Left ventricle myocardium inferior (tissue), 1 donor: ENCODE measurements around the gene SULF2. TPM values are rescaled to one million over a fixed set of nuclear protein-coding genes. Genes with fewer than 3 reads are reported as not detected.

Experiments used
- DNase-seq: peaks from one replicate; pipeline ENCODE4 v3.0.0-alpha.2; 2020
- H3K27ac ChIP-seq: fragments of 200-600 bp; replicated peaks from 2 replicates; pipeline ENCODE4 v1.8.0; 2021
- H3K27me3 ChIP-seq: fragments of 200-600 bp; 2 replicates; pipeline ENCODE4 v1.8.0; 2021; ENCODE audit warnings: low read depth
- H3K36me3 ChIP-seq: fragments of 200-600 bp; 2 replicates; pipeline ENCODE4 v1.8.0; 2021
- H3K4me1 ChIP-seq: fragments of 200-600 bp; 2 replicates; pipeline ENCODE4 v1.8.0; 2021
- H3K4me3 ChIP-seq: fragments of 200-600 bp; 2 replicates; pipeline ENCODE4 v1.8.0; 2021; ENCODE audit warnings: mild to moderate bottlenecking, moderate library complexity
- H3K9me3 ChIP-seq: fragments of 200-600 bp; replicated peaks from 2 replicates; pipeline ENCODE4 v1.8.0; 2021
- intact Hi-C: fragments of 100-400 bp; cut with micrococcal nuclease; formaldehyde crosslinking; loops from one replicate; pipeline ENCODE4 v1.11.0; 2022
- total RNA-seq: library from RNA; stranded (reverse); fragmentation: NEBNext Ultra II Directional; extraction: Animal tissue kit (Norgen Biotek cat#: 25700); gene quantifications from one replicate; pipeline ENCODE4 v1.2.1, GENCODE V29; 2021
- TF ChIP-seq, protein P1 (sequence below): fragments of 200-600 bp; IDR thresholded peaks from 2 replicates; pipeline ENCODE4 v1.8.0; 2021; ENCODE audit warnings: antibody characterized with exemption, mild to moderate bottlenecking, borderline replicate concordance
- donor health status: DM: no; HTN: yes; CAD: no; lungs with severe emphysema.

SULF2 gene
- total RNA-seq, 1 donor from 2014 or later, result 40.7 TPM

DNA sequence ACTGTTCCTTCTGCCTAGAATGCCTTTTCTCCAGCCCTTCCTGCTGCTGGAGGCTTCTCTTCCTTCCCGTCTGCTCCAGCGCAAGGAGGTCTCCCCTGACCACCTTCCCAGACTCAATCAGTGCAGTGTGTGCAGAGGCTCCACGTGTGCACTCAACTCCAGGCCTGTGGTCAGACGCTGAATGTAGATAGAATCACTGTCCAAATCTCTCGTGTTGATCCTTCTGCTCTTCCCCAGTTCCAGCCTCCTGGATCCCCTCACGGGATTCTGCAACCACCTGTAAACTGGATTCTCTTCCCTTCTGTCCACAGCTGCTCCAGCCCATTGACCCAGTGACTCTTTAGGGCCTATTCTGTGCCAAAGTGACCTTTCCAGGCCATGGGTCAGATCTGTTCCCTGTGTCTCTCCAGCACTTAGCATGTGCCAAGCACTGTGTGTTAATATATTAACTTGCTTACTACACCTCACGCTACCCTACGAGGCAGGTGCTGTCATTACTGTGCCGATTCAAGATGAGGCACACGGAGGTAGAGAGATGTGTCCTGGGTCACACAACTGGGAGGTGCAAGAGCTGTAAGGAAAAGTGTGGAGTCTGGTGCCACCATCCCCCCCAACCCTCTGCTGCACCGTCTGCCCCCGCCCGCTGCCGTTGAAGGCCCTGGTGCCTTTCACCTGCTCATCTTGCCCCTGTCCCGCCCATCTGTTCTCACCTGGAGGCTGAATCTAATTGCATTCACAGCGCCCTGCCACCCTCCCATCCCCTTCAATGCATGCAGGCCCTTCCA is 112.2 kb downstream of the SULF2 start:
- no peak for DNase-seq
- intact Hi-C loops, result no loop called here
- Histone ChIP-seq H3K36me3 (peaks cover 23% of the 10 kb centered on the region), H3K27me3 (no peaks in the 10 kb centered on the region), H3K27ac (no peak overlapping the region), H3K9me3 (no peaks in the 10 kb centered on the region), H3K4me1 (no peaks in the 10 kb centered on the region), H3K4me3 (no peak overlapping the region)
- TF ChIP-seq, protein P1, sequence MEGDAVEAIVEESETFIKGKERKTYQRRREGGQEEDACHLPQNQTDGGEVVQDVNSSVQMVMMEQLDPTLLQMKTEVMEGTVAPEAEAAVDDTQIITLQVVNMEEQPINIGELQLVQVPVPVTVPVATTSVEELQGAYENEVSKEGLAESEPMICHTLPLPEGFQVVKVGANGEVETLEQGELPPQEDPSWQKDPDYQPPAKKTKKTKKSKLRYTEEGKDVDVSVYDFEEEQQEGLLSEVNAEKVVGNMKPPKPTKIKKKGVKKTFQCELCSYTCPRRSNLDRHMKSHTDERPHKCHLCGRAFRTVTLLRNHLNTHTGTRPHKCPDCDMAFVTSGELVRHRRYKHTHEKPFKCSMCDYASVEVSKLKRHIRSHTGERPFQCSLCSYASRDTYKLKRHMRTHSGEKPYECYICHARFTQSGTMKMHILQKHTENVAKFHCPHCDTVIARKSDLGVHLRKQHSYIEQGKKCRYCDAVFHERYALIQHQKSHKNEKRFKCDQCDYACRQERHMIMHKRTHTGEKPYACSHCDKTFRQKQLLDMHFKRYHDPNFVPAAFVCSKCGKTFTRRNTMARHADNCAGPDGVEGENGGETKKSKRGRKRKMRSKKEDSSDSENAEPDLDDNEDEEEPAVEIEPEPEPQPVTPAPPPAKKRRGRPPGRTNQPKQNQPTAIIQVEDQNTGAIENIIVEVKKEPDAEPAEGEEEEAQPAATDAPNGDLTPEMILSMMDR, result no peak

DNA sequence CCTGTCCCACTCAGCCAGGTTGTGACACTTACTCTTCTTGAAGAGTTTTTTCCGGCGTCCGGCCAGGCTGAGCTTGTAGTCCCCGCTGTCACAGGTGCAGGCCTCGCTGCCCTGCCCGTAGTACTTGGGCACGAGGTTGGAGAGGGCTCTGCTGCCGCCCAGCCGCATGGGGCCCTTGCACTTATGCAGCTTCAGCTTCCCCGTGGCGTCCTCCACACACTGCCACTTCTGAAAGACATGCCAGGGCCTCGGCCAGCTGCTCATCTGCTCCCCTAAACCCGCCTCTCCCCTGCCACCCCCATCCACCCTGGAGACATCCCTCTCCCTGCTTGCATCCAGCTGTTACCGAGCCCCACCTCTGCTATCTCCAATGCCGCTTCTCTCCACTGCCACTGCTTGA is 113.1 kb downstream of the SULF2 start:
- Histone ChIP-seq H3K27me3 (no peaks in the 10 kb centered on the region), H3K9me3 (no peaks in the 10 kb centered on the region), H3K4me3 (no peak overlapping the region), H3K27ac (no peak overlapping the region), H3K4me1 (peaks cover 3% of the 10 kb centered on the region), H3K36me3 (peaks cover 22% of the 10 kb centered on the region)
- intact Hi-C loops, result no loop called here
- TF ChIP-seq, protein P1, result no peak
- no peak for DNase-seq

DNA sequence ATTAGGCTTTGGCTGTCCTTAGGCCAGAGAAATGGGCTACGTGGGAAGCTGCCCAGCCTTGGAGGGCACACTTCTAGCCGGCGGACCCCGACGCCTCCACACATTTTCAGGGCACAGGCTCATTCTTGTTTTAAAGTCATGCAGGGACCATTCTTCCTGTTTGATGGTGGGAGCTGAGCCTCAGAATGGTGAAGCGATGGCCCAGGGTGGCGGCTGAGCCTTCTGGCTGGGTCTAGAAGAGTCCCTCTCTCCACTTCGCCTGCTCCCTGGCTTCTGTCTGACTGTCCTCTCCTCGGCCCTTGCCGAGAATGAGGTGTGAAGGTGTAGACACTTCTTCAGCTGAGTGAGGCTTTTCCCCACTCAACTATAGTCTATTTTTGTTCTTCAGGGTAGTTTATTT is 114.4 kb downstream of the SULF2 start:
- peaks cover 10% of the 10 kb centered on the region for H3K36me3 ChIP-seq
- H3K4me1 ChIP-seq, result peaks cover 5% of the 10 kb centered on the region
- H3K27me3 ChIP-seq, result no peaks in the 10 kb centered on the region
- TF ChIP-seq, protein P1, result no peak
- no peak overlapping the region for H3K27ac ChIP-seq
- intact Hi-C loops, result no loop called here
- no peak overlapping the region for H3K4me3 ChIP-seq
- no peak for DNase-seq
- no peaks in the 10 kb centered on the region for H3K9me3 ChIP-seq

DNA sequence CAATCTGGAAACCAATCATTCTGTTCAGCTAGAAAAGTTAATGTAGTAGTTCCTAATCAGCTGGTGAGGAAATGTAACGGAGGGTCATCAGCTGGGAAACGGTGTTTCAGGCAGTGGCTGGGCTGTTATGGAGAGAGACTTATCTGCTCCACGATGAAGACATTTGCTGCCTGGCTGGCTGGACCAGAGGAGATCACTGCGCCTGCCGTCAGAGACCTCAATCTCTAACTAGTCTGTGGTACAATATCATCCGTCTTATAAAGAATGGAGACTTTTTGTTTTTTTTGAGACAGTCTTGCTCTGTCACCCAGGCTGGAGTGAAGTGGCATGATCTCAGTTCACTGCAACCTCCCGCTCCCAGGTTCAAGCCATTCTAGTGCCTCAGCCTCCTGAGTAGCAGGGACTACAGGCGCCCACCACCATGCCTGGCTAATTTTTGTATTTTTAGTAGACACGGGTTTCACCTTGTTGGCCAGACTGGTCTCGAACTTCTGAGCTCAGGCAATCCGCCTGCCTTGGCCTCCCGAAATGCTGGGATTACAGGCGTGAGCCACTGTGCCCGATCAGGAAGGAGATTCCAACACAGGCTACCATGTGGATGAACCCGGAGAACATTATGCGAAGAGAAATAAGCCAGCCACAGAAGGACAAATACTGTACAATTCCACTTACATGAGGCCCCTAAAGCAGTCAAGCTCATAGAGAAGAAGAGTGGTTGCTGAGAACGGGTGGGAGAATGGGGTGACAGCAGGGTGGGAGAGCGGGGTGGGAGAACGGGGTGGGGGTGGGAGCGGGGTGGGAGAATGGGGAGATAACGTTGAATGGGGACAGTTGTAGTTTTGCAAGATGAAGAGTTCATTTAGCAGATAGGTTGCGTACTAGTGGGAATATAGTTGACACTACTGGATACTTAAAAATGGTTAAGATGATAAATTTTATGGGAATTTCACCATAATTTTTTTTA is 115.1 kb downstream of the SULF2 start:
- H3K27ac ChIP-seq, result no peak overlapping the region
- no peaks in the 10 kb centered on the region for H3K9me3 ChIP-seq
- no peak overlapping the region for H3K4me3 ChIP-seq
- no peaks in the 10 kb centered on the region for H3K27me3 ChIP-seq
- no peak for DNase-seq
- intact Hi-C loops, result no loop called here
- H3K36me3 ChIP-seq, result peaks cover 9% of the 10 kb centered on the region
- TF ChIP-seq, protein P1, result no peak
- peaks cover 5% of the 10 kb centered on the region for H3K4me1 ChIP-seq

DNA sequence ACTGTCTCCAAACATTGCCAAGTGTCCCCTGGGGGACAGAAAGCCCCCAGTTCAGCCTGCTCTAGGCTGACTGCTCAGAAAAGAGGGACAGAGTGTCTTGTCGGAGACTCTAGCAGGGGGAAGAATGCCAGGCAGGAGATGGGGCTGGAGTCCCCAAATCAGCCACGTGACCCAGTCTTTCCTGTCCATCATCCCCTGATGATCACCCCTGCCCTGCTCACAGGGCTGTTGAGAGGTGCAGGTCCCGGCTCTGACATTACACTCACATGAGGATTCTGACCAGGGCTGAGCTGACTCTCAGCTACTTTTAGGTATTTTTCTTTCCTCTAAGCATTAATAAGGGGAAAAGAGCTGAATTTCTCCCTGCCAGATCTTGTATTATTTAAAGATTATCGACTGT is 115.8 kb downstream of the SULF2 start:
- intact Hi-C loops, result no loop called here
- H3K36me3 ChIP-seq, result peaks cover 9% of the 10 kb centered on the region

More for the DNA sequence above, 115.8 kb downstream of the SULF2 start:
- H3K27ac ChIP-seq, result no peak overlapping the region
- peaks cover 5% of the 10 kb centered on the region for H3K4me1 ChIP-seq
- no peak for DNase-seq
- H3K4me3 ChIP-seq, result no peak overlapping the region
- H3K27me3 ChIP-seq, result no peaks in the 10 kb centered on the region
- H3K9me3 ChIP-seq, result no peaks in the 10 kb centered on the region
- TF ChIP-seq, protein P1, result no peak
